Renal cortical epithelial cell (primary cell): Measurements from ENCODE around the gene BCAS4. TPM values are rescaled to one million over a fixed set of nuclear protein-coding genes. Genes with fewer than 3 reads are reported as not detected.
A peak's percentile ranks its signal among the peaks of the same experiment; 100 is the strongest.

Source experiments
- DNase-seq: peaks from one replicate; pipeline ENCODE4 v3.0.0-alpha.2; 2011; ENCODE audit warnings: low read depth
- total RNA-seq: library from RNA; depleted of rRNA; stranded (reverse); fragments of >200 nt; gene quantifications from 2 replicates; pipeline ENCODE4 v1.2.3, GENCODE V29; 2014

BCAS4 gene
- total RNA-seq, 1 donor from 2014 or later: 5.7 TPM

GRCh38 chr20:50904067-50904570 lies 109.3 kb downstream of the BCAS4 start:
- no peak for DNase-seq

DNA sequence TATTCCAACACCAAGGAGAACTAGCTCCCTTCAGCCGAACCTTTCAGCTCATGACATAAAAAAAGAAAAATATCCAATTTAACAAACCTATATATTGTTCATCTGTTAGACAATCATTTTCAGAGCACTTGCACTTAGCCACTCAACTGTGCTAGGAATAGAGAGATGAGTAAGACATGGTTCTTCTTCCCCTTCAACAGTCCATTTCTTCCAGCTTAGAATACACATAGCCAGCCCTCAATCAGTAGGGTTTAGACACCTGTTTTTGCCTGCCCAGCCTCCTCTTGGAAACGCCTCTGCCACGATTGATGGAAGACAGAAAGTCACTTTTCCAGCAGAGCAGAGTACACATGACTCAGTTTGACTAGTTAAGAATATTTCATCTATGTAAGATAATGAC lies 114.6 kb downstream of the BCAS4 start:
- no peak for DNase-seq

- no peak for DNase-seq
Measured at GRCh38 chr20:50911030-50911429, 116.2 kb downstream of the BCAS4 start.

DNA sequence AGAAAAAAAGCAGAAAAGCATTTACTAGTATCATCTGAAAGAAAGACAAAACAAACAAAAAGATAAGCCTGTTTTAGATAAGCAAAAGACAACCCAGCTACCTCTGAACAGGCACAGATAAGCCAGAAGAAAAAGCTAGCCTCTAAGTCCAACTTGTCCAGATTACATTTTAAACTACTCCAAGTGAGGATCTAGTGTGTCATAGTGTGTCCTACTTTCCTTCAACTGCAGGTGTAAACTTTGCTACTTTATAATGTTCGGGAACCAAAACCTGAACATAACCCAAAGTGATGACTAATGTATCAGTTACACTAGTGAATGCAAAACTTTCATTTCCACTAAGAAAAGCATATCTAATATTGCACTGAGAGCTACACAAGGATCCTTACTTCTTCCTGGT lies 116.9 kb downstream of the BCAS4 start:
- DNase-seq: no peak

DNA sequence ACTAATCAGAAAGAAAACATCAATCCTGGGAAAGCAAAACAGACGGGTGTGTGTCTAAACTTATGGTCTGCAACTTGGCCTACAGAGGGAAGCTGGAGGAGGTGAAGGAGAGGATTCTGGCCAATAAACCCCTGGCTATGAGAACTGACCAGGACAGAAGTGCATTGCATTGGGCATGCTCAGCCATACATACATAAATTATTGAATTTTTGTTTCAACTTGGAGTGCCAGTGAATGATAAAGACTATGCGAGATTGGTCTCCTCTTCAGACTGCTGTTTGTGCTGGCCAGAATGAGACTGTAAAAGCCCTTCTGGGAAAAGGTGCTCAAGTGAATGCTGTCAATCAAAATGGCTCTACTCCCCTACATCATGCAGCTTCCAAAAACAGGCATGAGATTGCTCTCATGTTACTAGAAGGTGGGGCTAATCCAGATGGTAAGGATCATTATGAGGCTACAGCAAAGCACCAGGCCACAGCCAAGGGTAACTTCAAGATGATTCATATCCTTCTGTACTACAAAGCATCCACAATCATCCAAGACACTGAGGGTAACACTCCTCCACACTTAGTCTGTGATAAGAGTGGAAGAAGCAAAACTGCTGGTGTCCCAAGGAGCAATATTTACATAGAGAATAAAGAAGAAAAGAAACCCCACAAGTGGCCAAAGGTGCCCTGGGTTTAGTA lies 119.0 kb downstream of the BCAS4 start:
- DNase-seq: peak; percentile 59

DNA sequence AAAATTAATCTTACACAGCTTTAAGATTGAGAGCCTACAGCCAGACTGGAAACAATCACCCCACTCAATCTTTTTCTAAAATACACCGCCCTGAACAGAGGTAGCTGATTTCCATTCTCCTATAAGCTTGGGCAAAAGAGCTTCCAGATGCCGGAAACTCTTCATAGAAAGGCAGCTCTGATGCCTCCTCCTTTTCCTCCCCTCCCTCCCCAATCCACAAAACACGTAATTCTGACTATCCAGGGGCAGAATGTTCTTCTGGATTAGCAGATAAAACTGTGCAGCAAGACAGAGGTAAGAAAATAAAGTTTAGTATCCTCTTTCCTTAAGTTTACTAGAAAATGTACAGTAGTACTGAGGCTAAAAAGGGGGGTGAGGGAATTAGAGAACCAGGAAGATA lies 120.6 kb downstream of the BCAS4 start:
- no peak for DNase-seq

DNA sequence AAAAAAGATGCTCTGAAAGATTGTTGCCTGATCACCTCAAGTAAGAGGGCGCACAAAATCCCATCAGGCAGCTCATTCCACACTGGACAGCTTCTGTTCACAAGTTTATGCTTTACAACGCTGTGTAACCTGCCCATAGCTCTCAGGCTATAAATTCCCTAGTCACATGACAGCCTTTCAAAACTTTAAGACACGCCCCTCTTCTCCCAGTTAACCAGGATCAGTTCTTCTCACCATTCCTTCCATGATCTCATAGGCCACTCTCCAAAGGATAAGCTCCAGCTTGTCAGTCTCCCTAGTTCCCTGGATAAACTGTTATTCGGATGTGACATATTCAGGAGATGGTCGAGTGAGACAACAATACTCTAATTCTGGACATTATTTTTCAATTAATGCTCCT lies 121.4 kb downstream of the BCAS4 start:
- DNase-seq: peak; percentile 50

GRCh38 chr20:50916934-50917333 lies 122.1 kb downstream of the BCAS4 start:
- DNase-seq: no peak

- no peak for DNase-seq
Measured at GRCh38 chr20:50918403-50918802, 123.5 kb downstream of the BCAS4 start.

- DNase-seq: peak; percentile 99
Measured at GRCh38 chr20:50919567-50919966, 124.7 kb downstream of the BCAS4 start.

GRCh38 chr20:50920997-50921396 lies 126.1 kb downstream of the BCAS4 start:
- no peak for DNase-seq

- DNase-seq: no peak
Measured at GRCh38 chr20:50921803-50922501, 127.1 kb downstream of the BCAS4 start.

- no peak for DNase-seq
Measured at GRCh38 chr20:50924261-50924920, 129.5 kb downstream of the BCAS4 start.

- no peak for DNase-seq
Measured at GRCh38 chr20:50926530-50926929, 131.7 kb downstream of the BCAS4 start.

Other genes with a start within 250 kb of the BCAS4 start
- gene RIPOR3, start 103.5 kb upstream of the BCAS4 start, total RNA-seq: 0.35 and 0.65 TPM in 2 replicates
- gene PARD6B, start 63.5 kb upstream of the BCAS4 start, total RNA-seq: 31.3 and 57.4 TPM in 2 replicates
- gene ADNP, start 136.4 kb downstream of the BCAS4 start, total RNA-seq: 27.1 and 86.6 TPM in 2 replicates
- gene DPM1, start 163.5 kb downstream of the BCAS4 start, total RNA-seq: 79.2 and 132 TPM in 2 replicates
- 9.8 and 13.7 TPM in 2 replicates for gene MOCS3, start 163.8 kb downstream of the BCAS4 start, total RNA-seq
- gene KCNG1, start 228.0 kb downstream of the BCAS4 start, total RNA-seq: 0.25 and 0.69 TPM in 2 replicates